Measurements from ENCODE around the gene DYNLT4. TPM values are rescaled to one million over a fixed set of nuclear protein-coding genes. Genes with fewer than 3 reads are reported as not detected.

The DYNLT4 gene
- total and polyA plus RNA-seq, 2 of the 13 experiments (the other 11 are each of a cell fraction or from before 2014, with no cell fraction given) = 0.77 TPM; not detected in 1

GRCh38 chr1:44784094-44785028 is 22.8 kb downstream of the DYNLT4 start (continued):
- TF ChIP-seq ZNF260 (CRISPR knock-in tag; IDR thresholded peaks at IDR 0.05; ENCODE audit: borderline replicate concordance, low read depth) (no peak), HNF1A (IDR thresholded peaks at IDR 0.05; ENCODE audit: low read depth) (no peak), HNF1A (CRISPR knock-in tag; IDR thresholded peaks at IDR 0.05; ENCODE audit: borderline replicate concordance) (no peak), BHLHE40 (IDR thresholded peaks at IDR 0.05; ENCODE audit: low read length) (no peak), FOXP1 (IDR thresholded peaks at IDR 0.05) (no peak), FOXP1 (CRISPR knock-in tag; IDR thresholded peaks at IDR 0.05) (no peak), KLF9 (CRISPR knock-in tag; IDR thresholded peaks at IDR 0.05; ENCODE audit: low read depth) (no peak), BCL6 (CRISPR knock-in tag; IDR thresholded peaks at IDR 0.05) (no peak), CENPBD1 (CRISPR knock-in tag; IDR thresholded peaks at IDR 0.05; ENCODE audit: borderline replicate concordance, low read depth) (no peak), POLR2A (IDR thresholded peaks at IDR 0.05; ENCODE audit: insufficient read depth in 1 of 2, low read depth in 2 of 2, low read length in 2 of 2) (peak; percentile 53 to 69; a peak in 3 of 4 replicates), DZIP1 (CRISPR knock-in tag; IDR thresholded peaks at IDR 0.05) (peak; percentile 33; the same call in 1 of the 2 replicates), ETV5 (CRISPR knock-in tag; IDR thresholded peaks at IDR 0.05; ENCODE audit: borderline replicate concordance) (peak; percentile 96), ZNF18 (CRISPR knock-in tag; IDR thresholded peaks at IDR 0.05; ENCODE audit: insufficient replicate concordance) (no peak), POLR2AphosphoS2 (IDR thresholded peaks at IDR 0.05; ENCODE audit: low read depth, low read length) (no peak), RELA (CRISPR knock-in tag; IDR thresholded peaks at IDR 0.05) (no peak), HOXA3 (CRISPR knock-in tag; IDR thresholded peaks at IDR 0.05) (peak; percentile 50; the same call in 1 of the 2 replicates), ZNF230 (CRISPR knock-in tag; IDR thresholded peaks at IDR 0.05) (no peak; the same call in 1 of the 2 replicates), ZBTB8A (CRISPR knock-in tag; IDR thresholded peaks at IDR 0.05; ENCODE audit: borderline replicate concordance, low read depth) (peak; percentile 35; the same call in 1 of the 2 replicates), ZFP36 (IDR thresholded peaks at IDR 0.05; ENCODE audit: borderline replicate concordance, low read depth, low read length, partially characterized antibody) (no peak), CBX1 (IDR thresholded peaks at IDR 0.05; ENCODE audit: low read depth) (no peak), MXD1 (CRISPR knock-in tag; IDR thresholded peaks at IDR 0.05) (peak; percentile 74; the same call in 1 of the 2 replicates)
